Fibroblast of the aortic adventitia (primary cell): ENCODE data around the gene EXOC7. TPM values are rescaled to one million over a fixed set of nuclear protein-coding genes. Genes with fewer than 3 reads are reported as not detected.

Source experiments
- DNase-seq: peaks from one replicate; pipeline ENCODE4 v3.0.0-alpha.2; 2010; ENCODE audit warnings: low read depth
- H3K4me3 ChIP-seq: 2 replicates; pipeline ENCODE4 v1.5.1; 2011; ENCODE audit warnings: low read depth, mild to moderate bottlenecking, control low read depth, low read length, moderate library complexity
- small RNA-seq: library from RNA; depleted of rRNA; stranded (forward); fragments of <200 nt; gene quantifications from one replicate; pipeline ENCODE3, GENCODE V24; 2012
- total RNA-seq: library from RNA; depleted of rRNA; stranded (reverse); fragments of >200 nt; gene quantifications from 2 replicates; pipeline ENCODE4 v1.2.3, GENCODE V29; 2012; ENCODE audit warnings: low replicate concordance
- TF ChIP-seq, protein P1 (sequence below): IDR thresholded peaks from 2 replicates; pipeline ENCODE4 v1.5.1; 2011; ENCODE audit warnings: mild to moderate bottlenecking, low read length, control low read depth, inconsistent platforms; ENCODE audit not compliant: insufficient read depth

The EXOC7 gene
- total RNA-seq, 1 donor, result 88.5 TPM

DNA sequence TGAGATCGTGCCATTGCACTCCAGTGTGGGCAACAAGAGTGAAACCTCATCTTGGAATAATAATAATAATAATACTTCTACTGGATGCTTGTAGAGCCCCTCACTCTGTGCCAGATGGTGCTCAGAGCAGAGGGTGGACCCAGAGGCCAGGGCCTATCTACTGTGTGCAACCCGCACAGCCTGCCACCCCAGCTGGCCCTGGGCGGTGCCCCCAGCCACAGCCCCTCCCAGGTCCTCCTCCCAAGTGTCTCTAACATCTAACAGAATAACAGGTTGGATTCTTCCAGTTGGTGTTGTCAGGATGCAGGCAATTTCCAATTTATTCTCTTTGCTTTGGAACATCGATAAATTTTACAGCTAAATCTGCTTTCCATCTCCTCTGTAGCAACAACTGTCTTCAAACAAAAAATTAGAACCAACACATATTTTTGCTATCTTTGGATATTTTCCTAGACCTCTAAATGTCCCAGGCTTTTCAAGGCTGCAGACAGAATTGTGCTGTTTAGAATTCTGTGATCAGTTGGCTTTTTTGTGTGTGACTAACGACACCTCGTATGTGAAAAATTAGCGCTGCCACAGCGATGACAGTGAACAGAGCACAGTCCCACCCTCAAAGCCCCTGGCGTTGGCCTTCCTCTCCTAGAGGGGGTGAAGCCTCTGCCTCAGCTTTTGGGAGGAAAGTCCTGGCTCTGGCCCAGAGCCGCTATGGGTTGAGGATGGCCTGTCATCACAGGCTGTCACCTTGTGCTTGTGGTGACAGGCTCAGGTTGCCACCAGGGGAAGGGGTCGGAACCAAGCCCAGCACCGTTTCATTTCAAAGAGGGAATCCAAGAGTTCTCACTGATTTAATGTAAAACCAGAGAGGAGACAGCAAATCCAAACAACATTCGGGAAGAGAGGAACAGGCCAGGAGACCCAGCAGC, 68.9 kb downstream of the EXOC7 start:
- DNase-seq, result no peak
- TF ChIP-seq, protein P1, sequence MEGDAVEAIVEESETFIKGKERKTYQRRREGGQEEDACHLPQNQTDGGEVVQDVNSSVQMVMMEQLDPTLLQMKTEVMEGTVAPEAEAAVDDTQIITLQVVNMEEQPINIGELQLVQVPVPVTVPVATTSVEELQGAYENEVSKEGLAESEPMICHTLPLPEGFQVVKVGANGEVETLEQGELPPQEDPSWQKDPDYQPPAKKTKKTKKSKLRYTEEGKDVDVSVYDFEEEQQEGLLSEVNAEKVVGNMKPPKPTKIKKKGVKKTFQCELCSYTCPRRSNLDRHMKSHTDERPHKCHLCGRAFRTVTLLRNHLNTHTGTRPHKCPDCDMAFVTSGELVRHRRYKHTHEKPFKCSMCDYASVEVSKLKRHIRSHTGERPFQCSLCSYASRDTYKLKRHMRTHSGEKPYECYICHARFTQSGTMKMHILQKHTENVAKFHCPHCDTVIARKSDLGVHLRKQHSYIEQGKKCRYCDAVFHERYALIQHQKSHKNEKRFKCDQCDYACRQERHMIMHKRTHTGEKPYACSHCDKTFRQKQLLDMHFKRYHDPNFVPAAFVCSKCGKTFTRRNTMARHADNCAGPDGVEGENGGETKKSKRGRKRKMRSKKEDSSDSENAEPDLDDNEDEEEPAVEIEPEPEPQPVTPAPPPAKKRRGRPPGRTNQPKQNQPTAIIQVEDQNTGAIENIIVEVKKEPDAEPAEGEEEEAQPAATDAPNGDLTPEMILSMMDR, result no peak
- no peak overlapping the region for H3K4me3 ChIP-seq

DNA sequence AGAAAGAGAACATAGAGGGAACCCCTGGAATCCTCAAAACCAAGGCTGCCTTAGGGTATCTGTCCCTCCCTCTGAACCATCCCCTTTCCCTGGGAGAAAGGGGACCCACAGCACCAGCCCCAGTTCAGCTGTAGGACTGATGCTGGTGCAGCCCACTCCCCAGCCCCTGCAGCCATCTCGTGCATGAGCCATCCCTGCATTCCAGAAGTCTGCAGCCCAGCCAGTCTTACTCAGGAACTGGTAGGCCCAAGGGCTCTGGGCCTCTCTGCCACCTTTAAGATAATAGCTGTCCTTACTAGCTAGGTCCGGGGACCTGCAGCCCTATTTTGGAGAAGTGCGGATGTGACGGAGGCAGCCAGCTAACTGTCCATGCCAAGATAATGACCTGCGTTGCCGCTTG, 70.4 kb downstream of the EXOC7 start:
- H3K4me3 ChIP-seq, result no peak overlapping the region
- TF ChIP-seq, protein P1, result no peak
- DNase-seq, result no peak

DNA sequence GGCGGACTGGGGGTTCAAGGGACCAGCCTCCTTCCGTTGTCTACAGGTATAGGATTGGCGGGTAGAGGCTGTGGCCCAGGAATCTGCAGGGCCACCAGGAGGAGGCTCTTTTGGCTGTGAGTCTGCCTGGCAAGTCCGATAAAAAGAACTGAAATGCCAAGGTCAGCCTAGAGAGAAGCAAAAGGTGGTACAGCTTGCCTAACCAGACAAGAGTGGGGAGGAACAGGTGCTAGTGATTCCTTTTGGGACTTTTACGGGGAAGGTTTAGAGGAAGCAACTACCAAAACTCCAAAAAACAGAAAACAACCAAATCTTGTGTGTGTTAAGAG, 70.8 kb downstream of the EXOC7 start:
- TF ChIP-seq, protein P1, result no peak
- DNase-seq, result no peak
- no peak overlapping the region for H3K4me3 ChIP-seq

DNA sequence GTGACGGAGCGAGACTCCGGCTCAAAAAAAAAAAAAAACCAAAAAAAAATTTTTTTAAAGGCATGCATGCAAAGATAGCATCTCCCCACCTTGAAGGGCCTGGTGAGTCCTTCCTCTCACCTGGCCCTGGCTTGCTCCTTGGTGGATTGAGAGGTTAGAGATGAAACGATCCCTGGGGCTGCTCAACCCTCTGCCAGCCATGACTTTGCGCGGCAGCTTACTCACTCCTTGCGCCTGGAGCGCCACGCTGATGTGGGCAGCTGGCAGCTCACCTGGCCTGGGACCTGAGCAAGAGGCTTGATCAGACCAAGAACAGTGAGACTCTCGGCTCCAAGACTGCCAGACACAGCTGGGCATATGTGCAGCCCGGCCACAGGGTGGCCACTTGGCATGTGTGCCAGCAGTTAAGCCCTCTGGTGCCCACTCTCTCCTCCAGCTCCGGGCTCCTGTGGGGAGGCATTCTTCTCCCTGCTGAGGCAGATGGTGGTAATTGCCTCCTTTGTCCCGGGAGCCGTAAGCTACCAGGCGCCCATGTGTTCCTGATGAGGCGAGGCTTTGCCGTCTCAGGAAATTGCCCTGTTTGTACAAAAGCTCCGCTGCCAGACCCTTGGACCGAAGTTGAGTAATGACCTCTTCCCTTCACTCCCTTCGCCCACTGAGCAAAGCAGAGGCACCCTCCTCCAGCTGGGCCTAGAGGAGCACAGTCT, 71.4 kb downstream of the EXOC7 start:
- DNase-seq, result no peak
- TF ChIP-seq, protein P1, result no peak

More for the DNA sequence above, 71.4 kb downstream of the EXOC7 start:
- no peak overlapping the region for H3K4me3 ChIP-seq

Small RNA genes within 50 kb of the gene (small RNA-seq; reads per million reads assigned to genes)
- not detected for gene MIR6868

Other genes with a start within 250 kb of the EXOC7 start
- gene WBP2, start 248.5 kb downstream of the EXOC7 start, total RNA-seq, result 23.3 and 24.1 TPM in 2 replicates
- 14.9 and 20.9 TPM in 2 replicates for gene TRIM47, start 225.2 kb downstream of the EXOC7 start, total RNA-seq
- gene TRIM65, start 206.8 kb downstream of the EXOC7 start, total RNA-seq, result 7.7 and 11.4 TPM in 2 replicates
- gene MRPL38, start 198.9 kb downstream of the EXOC7 start, total RNA-seq, result 27.0 and 39.2 TPM in 2 replicates
- 14.1 and 21.1 TPM in 2 replicates for gene FBF1, start 162.7 kb downstream of the EXOC7 start, total RNA-seq
- gene ACOX1, start 124.6 kb downstream of the EXOC7 start, total RNA-seq, result 47.0 and 61.5 TPM in 2 replicates
- gene TEN1, start 124.5 kb downstream of the EXOC7 start, total RNA-seq, result 16.0 and 18.3 TPM in 2 replicates
- gene CDK3, start 102.9 kb downstream of the EXOC7 start, total RNA-seq, result 1.1 TPM in 1 of 2 replicates, not detected in the other
- not detected in 2 replicates for gene EVPL, start 76.5 kb downstream of the EXOC7 start, total RNA-seq
- gene SRP68, start 31.3 kb downstream of the EXOC7 start, total RNA-seq, result 17.3 and 32.3 TPM in 2 replicates
- gene GALR2, start 29.0 kb downstream of the EXOC7 start, total RNA-seq, result not detected in 2 replicates
- gene ZACN, start 24.6 kb downstream of the EXOC7 start, total RNA-seq, result not detected in 2 replicates
- not detected in 2 replicates for gene FOXJ1, start 37.5 kb upstream of the EXOC7 start, total RNA-seq
- gene RNF157, start 136.7 kb upstream of the EXOC7 start, total RNA-seq, result 0.08 and 0.18 TPM in 2 replicates
- 1.9 and 3.7 TPM in 2 replicates for gene UBALD2, start 161.6 kb upstream of the EXOC7 start, total RNA-seq
- gene QRICH2, start 204.5 kb upstream of the EXOC7 start, total RNA-seq, result 1.8 and 2.2 TPM in 2 replicates